Caco-2 (cell line): ENCODE results near the gene CD81. TPM values are rescaled to one million over a fixed set of nuclear protein-coding genes. Genes with fewer than 3 reads are reported as not detected.

Experiments used
- BruUV-seq: library from RNA; stranded (reverse); fragments of 400-500 nt; replicated peaks from 2 replicates; lab custom pipeline; 2021; lab: Mats Ljungman, UMichigan
- CTCF ChIA-PET: fragments of 300-600 bp; sonication (Branson Sonifier 250); formaldehyde crosslinking; loops from one replicate; lab custom pipeline; 2022; ENCODE audit warnings: antibody characterized with exemption; lab: Charles Lee
- POLR2A ChIA-PET: fragments of 300-600 bp; sonication (Branson Sonifier 250); formaldehyde crosslinking; loops from one replicate; lab custom pipeline; 2022; ENCODE audit warnings: antibody characterized with exemption; lab: Charles Lee
- DNase-seq, 2 experiments: peaks; one replicate each; pipeline versions ENCODE4 v3.0.0 to v3.0.0-alpha.2; 2020 to 2022
- H3K27me3 ChIP-seq: replicated peaks from 2 replicates; pipeline ENCODE4 v1.6.0; 2011; ENCODE audit warnings: low read length; ENCODE audit not compliant: control insufficient read depth, insufficient read depth
- H3K36me3 ChIP-seq: 2 replicates; pipeline ENCODE4 v1.5.1; 2011; ENCODE audit warnings: low read length; ENCODE audit not compliant: control insufficient read depth, insufficient read depth
- H3K4me1 ChIP-seq: fragments of 250-450 bp; sonication (Bioruptor Pico); 2 replicates; pipeline ENCODE4 v1.5.1; 2020; ENCODE audit warnings: mild to moderate bottlenecking
- H3K4me3 ChIP-seq: 2 replicates; pipeline ENCODE4 v1.5.1; 2011; ENCODE audit warnings: low read depth, mild to moderate bottlenecking, control low read depth, low read length
- H3K9me3 ChIP-seq: fragments of 250-450 bp; sonication (Bioruptor Pico); 2 replicates; pipeline ENCODE4 v1.5.1; 2020; ENCODE audit warnings: mild to moderate bottlenecking, moderate library complexity
- H3K27ac Mint-ChIP-seq: one replicate; pipeline ENCODE4 v1.8.0; 2022; ENCODE audit warnings: mixed read lengths; ENCODE audit not compliant: unreplicated experiment
- H3K27me3 Mint-ChIP-seq: one replicate; pipeline ENCODE4 v1.8.0; 2022; ENCODE audit warnings: mixed read lengths; ENCODE audit not compliant: insufficient read depth, unreplicated experiment
- H3K36me3 Mint-ChIP-seq: one replicate; pipeline ENCODE4 v1.8.0; 2022; ENCODE audit warnings: mild to moderate bottlenecking, mixed read lengths; ENCODE audit not compliant: insufficient read depth, unreplicated experiment
- H3K4me1 Mint-ChIP-seq: one replicate; pipeline ENCODE4 v1.8.0; 2022; ENCODE audit warnings: low read depth, mixed read lengths; ENCODE audit not compliant: unreplicated experiment
- H3K4me3 Mint-ChIP-seq: one replicate; pipeline ENCODE4 v1.8.0; 2022; ENCODE audit warnings: mild to moderate bottlenecking, moderate library complexity, mixed read lengths; ENCODE audit not compliant: unreplicated experiment
- H3K9me3 Mint-ChIP-seq: one replicate; pipeline ENCODE4 v1.8.0; 2022; ENCODE audit warnings: mixed read lengths; ENCODE audit not compliant: unreplicated experiment
- intact Hi-C: fragments of 100-400 bp; cut with micrococcal nuclease; formaldehyde crosslinking; loops from one replicate; pipeline ENCODE4 v1.10.0; 2022; ENCODE audit not compliant: unreplicated experiment
- total RNA-seq: library from RNA; stranded (reverse); gene quantifications from 2 replicates; pipeline ENCODE4 v1.2.3, GENCODE V29; 2022
- TF ChIP-seq, protein P1 (sequence below), 2 experiments: fragments of 200-600 bp in 1 of 2; IDR thresholded peaks; 1 replicate in 1 of 2; 2 replicates in 1 of 2; pipeline versions ENCODE4 v1.5.1 to v1.8.0; 2011 to 2022; ENCODE audit warnings: antibody characterized with exemption in 1 of 2, control low read depth in 1 of 2, inconsistent platforms in 1 of 2, low read depth in 1 of 2, low read length in 1 of 2, mild to moderate bottlenecking in 1 of 2, moderate library complexity in 1 of 2; ENCODE audit not compliant: insufficient read depth in 1 of 2, severe bottlenecking in 1 of 2, unreplicated experiment in 1 of 2

CD81 gene
- total RNA-seq, 1 experiment from 2014 or later: 412 TPM

DNA sequence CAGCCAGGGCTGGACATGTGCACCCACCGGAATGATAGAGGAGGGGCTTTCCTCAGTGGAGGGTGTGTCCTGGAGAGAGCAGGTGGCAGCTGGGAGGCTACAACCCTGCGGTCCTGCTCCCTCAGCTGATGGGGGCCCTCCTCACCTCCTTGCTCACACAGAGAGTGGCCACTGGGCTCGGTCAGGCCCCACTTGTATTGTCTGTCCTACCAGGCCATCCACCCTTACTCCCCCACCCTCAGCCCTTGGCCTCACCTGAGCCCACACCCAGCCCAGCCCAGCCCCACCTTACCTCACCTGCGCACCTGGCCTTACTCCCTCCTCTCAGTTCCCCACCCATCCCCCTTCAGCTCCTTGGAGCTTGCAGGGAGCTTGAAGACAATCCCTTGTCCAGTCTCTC, 64.1 kb downstream of the CD81 start:
- H3K4me1 Mint-ChIP-seq: no peaks in the 10 kb centered on the region
- DNase-seq: no peak
- H3K36me3 ChIP-seq: no peaks in the 10 kb centered on the region
- H3K27ac Mint-ChIP-seq: no peak overlapping the region
- ChIA-PET POLR2A (no interaction called here), CTCF (interaction anchor here (0.7 kb wide), 1 partner anchor 20 kb away, joined by 3 read pairs; no protein-coding TSS in a partner anchor)
- peaks cover 17% of the 10 kb centered on the region for H3K27me3 Mint-ChIP-seq
- TF ChIP-seq, protein P1, sequence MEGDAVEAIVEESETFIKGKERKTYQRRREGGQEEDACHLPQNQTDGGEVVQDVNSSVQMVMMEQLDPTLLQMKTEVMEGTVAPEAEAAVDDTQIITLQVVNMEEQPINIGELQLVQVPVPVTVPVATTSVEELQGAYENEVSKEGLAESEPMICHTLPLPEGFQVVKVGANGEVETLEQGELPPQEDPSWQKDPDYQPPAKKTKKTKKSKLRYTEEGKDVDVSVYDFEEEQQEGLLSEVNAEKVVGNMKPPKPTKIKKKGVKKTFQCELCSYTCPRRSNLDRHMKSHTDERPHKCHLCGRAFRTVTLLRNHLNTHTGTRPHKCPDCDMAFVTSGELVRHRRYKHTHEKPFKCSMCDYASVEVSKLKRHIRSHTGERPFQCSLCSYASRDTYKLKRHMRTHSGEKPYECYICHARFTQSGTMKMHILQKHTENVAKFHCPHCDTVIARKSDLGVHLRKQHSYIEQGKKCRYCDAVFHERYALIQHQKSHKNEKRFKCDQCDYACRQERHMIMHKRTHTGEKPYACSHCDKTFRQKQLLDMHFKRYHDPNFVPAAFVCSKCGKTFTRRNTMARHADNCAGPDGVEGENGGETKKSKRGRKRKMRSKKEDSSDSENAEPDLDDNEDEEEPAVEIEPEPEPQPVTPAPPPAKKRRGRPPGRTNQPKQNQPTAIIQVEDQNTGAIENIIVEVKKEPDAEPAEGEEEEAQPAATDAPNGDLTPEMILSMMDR (IDR thresholded peaks at IDR 0.05; ENCODE audit: insufficient read depth in 1 of 2, low read depth in 1 of 2, low read length in 1 of 2, severe bottlenecking in 1 of 2, unreplicated experiment in 1 of 2): no peak
- no peaks in the 10 kb centered on the region for H3K9me3 ChIP-seq
- H3K27me3 ChIP-seq: 0 out of 2 replicates have a peak, but pooled peaks cover 3% of the 10 kb centered on the region
- H3K4me3 ChIP-seq: no peak overlapping the region
- BruUV-seq: no TSS peak
- no peak overlapping the region for H3K4me3 Mint-ChIP-seq
- intact Hi-C loops: no loop called here
- no peaks in the 10 kb centered on the region for H3K4me1 ChIP-seq
- no peaks in the 10 kb centered on the region for H3K9me3 Mint-ChIP-seq
- no peaks in the 10 kb centered on the region for H3K36me3 Mint-ChIP-seq

DNA sequence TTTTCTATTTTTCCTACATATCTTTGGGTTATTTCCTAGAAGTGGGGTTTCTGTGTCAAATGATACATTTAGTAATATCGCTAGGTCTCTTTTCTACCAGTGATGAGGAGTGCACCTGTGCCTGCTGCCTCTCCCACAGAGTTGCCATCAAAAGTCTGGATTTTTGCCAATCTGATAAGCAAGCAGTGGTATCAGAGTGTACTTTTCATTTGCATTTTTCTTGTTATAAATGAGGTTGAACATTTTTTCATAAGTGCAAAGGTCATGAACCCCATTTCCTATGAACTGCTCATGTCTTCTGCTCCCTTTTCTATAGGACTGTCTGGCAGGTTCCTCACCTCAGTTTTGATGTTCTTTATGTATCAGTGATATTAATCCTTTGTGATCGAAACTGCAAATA, 65.5 kb downstream of the CD81 start:
- Histone ChIP-seq H3K4me3 (no peak overlapping the region), H3K9me3 (no peaks in the 10 kb centered on the region), H3K4me1 (no peaks in the 10 kb centered on the region), H3K36me3 (no peaks in the 10 kb centered on the region), H3K27me3 (peaks cover 3% of the 10 kb centered on the region; the same call in 1 of the 2 replicates)
- intact Hi-C loops: no loop called here
- ChIA-PET CTCF (no interaction called here), POLR2A (no interaction called here)
- Mint-ChIP-seq H3K4me3 (no peak overlapping the region), H3K27me3 (peaks cover 19% of the 10 kb centered on the region), H3K36me3 (no peaks in the 10 kb centered on the region), H3K4me1 (no peaks in the 10 kb centered on the region), H3K27ac (no peak overlapping the region), H3K9me3 (no peaks in the 10 kb centered on the region)
- TF ChIP-seq, protein P1 (IDR thresholded peaks at IDR 0.05; ENCODE audit: insufficient read depth in 1 of 2, low read depth in 1 of 2, low read length in 1 of 2, severe bottlenecking in 1 of 2, unreplicated experiment in 1 of 2): no peak
- no peak for DNase-seq
- no TSS peak for BruUV-seq

DNA sequence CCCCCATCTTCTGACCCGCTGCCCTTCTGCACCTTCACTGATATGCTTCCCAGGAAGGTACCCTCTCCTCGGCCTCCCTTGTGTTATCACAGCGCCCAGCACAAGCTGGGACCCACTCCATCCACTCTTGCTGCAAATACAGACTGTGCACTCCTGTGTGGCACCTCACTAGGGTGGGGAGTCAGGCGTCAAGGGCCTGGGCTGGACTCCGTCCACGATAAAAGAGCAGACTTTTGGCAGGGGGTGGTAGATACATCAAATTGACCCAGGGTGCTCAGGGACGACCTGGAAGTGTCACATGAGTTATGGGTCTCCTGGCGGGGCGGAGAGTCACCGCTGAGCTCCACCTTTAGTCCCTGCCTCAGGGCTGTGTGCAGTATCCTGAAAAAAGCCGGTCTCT, 66.3 kb downstream of the CD81 start:
- no peaks in the 10 kb centered on the region for H3K9me3 ChIP-seq
- POLR2A ChIA-PET: no interaction called here
- Mint-ChIP-seq H3K4me1 (no peaks in the 10 kb centered on the region), H3K4me3 (peak overlapping the region; percentile 32), H3K27me3 (peaks cover 19% of the 10 kb centered on the region), H3K27ac (no peak overlapping the region), H3K36me3 (no peaks in the 10 kb centered on the region), H3K9me3 (no peaks in the 10 kb centered on the region)
- intact Hi-C loops: no loop called here
- no peak for DNase-seq
- no peaks in the 10 kb centered on the region for H3K4me1 ChIP-seq
- TF ChIP-seq, protein P1 (IDR thresholded peaks at IDR 0.05; ENCODE audit: insufficient read depth in 1 of 2, low read depth in 1 of 2, low read length in 1 of 2, severe bottlenecking in 1 of 2, unreplicated experiment in 1 of 2): no peak
- H3K27me3 ChIP-seq: peaks cover 6% of the 10 kb centered on the region
- no peak overlapping the region for H3K4me3 ChIP-seq
- CTCF ChIA-PET: no interaction called here
- BruUV-seq: no TSS peak
- H3K36me3 ChIP-seq: no peaks in the 10 kb centered on the region
